GM19455 (cell line): ENCODE results near the gene DLG4.
A peak's percentile ranks its signal among the peaks of the same experiment; 100 is the strongest.
"Not testable (repeated sequence)": the region's sequence is repeated elsewhere in the genome, so short reads cannot be mapped to it uniquely, and the experiment has no call there.

Source experiments
- ATAC-seq: cut with Tn5 transposase; IDR thresholded peaks from one replicate; pipeline ENCODE4 v1.9.1; 2021; ENCODE audit not compliant: unreplicated experiment

The DLG4 gene

DNA sequence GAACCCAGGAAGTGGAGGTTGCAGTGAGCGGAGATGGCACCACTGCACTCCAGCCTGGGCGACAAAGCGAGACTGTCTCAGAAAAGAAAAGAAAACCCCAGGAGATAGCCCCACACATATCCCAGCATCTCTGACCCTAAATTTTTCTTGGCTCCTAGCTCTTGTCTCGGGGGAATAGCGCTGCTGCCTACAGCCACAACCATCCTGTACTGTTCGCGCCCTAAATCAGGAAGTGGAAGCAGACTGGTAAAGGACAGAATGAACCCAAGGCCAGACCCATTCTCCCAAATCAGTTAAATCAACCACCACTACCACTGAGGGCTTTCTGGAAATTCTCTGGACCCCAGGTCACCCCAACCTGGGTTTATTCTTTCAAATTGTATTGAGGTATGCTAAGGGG lies 30.2 kb upstream of the DLG4 start:
- ATAC-seq, result no peak

DNA sequence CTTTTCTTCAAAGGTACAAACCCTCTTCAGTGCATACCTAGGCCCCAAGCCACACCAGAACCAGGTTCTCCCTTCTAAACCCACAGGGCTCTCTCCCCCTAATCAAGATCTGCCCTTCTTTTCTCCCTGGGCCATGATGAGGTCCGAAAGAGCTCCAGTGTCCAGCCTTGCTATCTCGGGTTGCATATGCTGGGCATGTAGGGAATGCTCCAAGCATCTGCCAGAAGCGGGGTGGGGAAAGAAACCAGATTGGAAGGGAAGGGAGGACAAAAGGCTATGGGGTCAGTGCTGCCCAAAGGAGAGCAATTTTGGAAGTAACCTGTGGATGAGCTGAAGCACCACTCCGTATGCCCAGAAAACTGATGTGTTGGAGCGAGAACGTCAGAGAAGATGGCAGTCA lies 29.6 kb upstream of the DLG4 start:
- ATAC-seq, result no peak

DNA sequence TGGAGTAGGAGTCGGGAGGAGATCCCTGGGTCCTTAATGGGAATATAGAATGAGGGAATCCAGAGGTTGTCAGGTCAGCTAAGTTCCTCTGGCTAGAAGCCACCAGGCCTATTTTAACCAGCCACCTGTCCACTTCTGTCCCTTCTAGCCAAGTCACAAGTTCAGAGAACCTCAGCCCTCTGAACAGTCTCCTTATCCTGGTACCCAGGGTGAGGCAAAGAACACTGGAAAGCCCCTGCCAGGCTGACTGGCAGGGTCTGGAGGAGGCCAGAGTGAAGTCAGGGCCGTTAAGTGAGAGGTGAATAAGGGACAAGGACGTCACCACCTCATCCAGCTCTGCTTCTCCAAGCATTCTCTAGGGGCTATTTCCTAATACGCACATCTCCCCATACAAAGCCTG lies 29.2 kb upstream of the DLG4 start:
- ATAC-seq, result no peak

DNA sequence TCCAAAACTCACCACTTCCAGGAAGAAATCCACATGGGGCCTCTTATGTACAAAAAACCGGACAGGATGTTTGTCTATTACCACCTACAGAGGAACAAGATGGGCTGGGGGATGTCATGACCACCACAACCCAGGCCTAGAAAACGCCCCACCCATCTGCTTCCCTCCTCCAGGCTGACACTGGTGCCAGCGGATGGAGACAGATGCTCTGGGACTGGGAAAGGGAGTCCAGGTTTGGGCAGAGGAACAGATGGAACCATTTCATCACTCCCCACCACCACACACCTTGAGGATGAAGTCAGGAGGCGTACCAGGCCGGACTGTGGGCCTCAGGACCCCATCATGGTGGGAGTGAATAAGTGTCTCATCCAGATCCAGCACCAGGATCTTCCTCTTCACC lies 27.1 kb upstream of the DLG4 start:
- ATAC-seq, result no peak

DNA sequence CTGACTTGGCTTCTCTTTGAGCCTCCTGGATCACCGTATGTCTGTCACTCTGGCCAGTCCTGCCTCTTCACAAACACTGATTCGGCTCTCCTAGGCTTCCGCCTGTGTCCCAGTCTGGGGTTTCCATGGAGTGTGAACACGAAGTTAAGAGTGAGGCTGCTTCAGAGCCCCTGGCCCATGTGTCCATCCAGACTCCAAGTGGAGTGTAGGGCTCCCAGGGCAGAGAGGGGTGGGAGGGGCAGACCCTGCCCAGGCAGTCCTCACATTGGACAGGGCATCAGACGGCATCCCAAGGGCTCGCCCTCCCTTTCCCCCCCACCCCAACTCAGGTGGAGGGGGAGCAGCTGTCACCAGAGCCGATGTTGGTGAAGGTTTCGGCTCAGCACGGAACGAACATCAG lies 24.2 kb upstream of the DLG4 start:
- not testable (repeated sequence) for ATAC-seq

DNA sequence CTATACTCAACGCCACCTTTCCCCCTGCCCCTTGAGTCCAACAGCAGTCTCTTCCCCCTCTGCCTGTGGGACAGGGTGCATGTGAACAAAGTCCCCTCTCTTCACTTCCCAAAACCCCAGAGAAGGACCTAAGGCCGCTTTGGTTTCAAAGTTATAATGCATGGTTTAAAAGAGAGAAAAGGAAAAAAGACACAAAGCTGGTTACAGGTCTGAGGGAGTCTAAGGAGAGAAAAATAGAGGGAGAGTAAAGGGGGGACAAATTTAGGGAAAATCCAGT lies 23.8 kb upstream of the DLG4 start:
- ATAC-seq, result no peak

DNA sequence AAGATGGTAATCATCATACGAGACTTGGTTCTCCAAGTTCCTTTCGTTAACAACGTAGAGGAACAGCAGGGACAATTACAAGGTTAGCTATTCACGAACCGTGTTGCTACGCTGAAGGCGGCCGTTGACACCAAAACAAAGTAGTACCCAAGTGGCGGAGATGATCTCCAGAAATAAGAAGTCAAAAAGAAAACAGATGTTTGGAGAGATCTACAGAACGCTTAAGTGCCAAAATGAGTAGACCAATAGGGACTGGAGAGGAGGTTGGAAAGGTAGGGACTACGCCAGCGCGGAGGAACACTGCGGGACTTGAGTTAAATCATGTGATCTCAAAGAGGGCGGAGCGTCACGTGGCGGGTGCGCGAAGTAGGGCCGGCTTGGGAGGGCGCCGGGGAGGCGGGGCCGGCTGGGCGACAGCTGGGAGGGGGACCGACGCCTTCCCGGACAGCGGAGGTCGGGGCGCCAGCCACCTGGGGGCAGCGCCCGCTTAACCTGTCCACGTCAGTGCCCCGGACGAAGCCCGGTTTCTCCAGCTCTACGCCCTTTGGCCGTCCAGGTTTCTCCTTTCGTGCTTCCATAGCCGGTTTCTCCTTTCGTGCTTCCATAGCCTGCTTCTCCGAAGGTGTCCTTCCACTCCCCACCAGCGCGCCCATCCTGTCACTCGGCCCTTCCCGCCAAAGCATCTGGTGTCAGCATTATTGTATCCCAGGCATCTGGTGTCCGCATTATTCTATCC lies 23.2 kb upstream of the DLG4 start:
- ATAC-seq, result peak; percentile 41

DNA sequence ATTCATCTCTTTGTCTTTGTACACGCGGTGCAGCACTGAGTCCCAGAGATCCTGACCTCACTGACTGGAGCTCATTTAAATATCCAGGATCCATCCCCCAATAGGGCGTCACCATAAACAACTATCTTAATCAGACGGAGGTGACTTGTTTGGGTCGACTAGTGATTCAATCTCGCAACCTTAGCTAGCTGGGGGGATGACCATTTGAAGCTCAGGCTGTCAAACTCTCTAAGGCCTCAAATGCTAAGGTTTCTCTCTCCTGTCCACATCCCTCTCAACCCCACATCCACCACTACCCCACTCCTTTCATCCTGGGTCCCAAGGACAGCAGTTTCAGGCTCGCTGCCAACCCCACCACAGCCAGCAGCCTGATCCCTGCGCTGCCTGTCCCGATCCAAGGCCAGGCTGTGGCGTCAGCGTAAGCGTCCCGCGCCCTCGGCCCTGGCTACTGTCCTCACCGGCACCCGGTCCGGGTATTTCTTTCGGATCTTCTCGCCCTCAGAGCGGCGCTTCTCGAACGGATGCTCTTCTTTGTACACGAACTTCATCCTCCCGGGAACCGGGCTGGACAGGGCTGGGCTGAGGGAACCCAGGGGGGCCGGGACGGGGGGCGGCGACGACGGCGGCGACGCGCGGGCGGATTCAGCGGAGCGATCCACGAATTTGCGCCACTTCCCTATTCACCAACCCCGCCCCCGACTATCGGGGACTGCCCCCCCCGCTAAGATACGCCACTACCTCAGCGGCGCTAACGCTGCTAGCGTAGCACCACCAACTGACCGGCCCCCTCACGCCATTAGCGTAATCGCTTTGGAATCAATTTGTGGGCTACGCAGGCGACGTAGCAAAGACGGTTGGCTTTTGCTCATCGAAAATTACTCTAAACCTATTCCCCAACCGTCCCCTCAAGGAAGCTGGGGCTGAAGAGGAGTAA lies 22.4 kb upstream of the DLG4 start, which contains the start of gene GABARAP:
TSS of gene GABARAP (minus strand) at position 667 of the 934 bp plus-strand sequence. CDS start at position 548, 119 bp downstream.
- peak; percentile 28 for ATAC-seq

DNA sequence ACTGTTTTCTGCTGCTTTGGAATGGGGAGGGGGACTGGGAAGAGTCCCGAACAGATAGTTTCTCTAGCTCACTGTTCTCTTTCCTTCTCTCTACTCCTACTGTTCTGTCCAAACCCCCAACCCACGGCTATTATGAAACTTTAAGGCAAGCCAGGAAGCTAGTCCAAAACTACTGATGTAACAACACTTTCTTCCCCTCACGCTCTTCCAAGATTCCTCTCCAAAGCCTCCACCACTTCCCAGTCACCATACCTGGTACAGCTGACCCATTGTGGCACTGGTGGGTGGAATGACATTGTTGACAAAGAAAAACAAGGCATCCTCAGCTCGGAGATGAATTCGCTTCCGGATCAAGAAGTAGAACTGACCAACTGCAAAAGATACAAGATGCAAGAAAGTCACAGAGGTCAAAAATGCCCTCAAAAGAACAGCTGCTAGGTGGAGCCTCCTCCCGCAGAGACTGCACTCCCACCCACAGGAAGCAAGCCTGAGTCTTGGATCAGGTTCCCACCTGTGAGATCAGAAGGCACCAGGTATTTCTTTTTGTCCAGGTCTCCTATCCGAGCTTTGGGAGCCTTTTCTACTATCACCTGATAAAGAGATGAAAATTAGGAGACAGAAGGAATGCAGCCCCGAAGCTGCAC lies 21.6 kb upstream of the DLG4 start:
- ATAC-seq, result no peak

DNA sequence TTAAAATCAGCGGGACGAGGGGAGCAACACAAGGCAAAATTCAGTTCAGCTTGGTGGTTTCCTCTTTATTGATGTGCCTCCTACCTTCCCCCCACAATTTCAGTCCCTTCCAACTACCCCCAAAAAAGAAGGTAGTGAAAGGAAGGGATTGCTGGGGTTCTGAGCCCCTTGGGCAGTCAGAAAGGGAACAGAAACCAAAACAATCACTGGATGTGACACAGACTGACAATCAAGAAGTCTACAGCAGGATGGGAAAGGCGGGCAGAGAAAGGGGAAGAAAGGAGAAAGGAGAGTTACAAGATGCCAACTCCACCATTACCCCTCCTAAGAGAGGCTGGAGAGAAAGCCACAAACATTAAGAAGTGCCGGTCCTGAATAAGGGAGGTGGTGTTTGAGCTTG lies 20.7 kb upstream of the DLG4 start:
- ATAC-seq, result no peak

DNA sequence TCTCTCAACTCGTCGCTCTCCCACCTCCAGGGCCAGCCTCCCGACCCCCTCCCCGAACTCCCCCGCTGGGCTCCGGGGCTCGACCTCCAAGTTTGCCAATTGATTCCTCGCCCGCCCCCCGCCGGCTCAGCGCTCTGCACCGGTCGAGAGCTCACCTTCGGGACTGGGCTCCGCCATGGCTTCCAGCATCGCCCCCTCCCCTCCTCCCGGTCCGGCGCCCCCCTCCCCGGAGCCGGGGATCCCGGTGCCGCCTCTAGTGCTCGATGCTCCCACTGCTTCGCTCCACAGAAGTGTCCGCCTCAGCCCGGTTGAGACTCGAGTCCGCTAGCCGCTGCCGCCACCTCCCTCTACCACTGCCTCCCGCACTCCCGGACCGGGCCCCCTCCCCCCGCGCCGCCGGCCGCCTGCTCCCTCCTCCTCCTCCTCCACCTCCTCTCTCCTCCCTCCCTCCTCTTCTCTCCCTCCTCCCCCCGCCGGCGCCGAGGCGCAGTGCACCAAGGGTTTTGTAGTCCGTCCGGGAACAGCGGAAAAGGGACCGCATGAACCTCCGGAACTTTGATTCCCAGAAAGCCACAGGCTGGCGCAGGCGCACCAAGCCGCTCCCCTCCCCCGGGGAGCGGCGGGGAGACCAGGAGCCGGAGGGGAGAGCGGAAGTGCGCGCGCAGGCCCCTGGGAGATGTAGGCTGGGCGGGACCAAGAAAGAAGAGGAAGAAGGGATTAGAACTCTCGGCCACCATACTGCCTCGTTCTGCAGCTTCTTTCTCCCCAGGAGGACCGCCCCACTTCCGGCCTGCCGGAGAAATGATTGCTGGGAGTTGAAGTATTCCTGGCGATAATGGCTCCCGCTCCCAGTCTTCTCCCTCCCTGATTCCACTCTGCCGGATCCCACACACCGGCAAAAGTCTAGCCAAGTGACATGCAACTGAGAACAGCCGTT lies 19.7 kb upstream of the DLG4 start, which contains the start of gene PHF23:
TSS of gene PHF23 (minus strand) at position 367 of the 937 bp plus-strand sequence. CDS start at position 189, 178 bp downstream.
- ATAC-seq, result peak; percentile 42

DNA sequence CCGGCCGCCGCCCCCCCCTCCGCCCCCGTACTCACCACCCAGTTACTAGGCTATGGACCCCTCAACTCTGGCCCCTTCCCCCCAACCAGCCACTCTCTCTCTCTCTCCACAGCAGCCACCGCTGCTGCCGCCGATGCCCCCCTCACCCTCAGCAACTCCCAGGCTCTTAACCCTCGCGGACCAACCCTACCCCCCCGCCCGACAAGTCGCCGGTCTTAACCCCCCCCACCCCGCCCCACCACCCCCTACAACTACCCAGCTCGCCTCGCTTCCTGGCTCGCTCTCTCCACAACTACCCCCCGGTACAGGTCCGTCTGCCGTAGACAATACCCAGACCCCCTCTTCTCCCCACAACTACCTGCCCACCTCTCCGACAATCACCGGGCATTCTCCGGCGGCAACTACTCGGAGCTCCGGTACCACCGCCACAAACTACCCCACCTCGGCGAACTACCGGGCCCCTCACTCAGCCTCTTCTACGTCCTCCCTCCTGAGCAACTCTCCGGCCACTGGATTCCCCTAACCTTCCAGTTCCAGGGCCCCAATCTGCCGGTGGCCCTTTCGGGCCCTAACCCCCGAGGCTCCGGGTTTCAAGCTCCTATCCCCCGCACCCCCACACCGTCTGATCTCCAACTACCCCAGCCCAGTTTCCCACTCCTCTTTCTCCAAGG lies 18.9 kb upstream of the DLG4 start:
- no peak for ATAC-seq

DNA sequence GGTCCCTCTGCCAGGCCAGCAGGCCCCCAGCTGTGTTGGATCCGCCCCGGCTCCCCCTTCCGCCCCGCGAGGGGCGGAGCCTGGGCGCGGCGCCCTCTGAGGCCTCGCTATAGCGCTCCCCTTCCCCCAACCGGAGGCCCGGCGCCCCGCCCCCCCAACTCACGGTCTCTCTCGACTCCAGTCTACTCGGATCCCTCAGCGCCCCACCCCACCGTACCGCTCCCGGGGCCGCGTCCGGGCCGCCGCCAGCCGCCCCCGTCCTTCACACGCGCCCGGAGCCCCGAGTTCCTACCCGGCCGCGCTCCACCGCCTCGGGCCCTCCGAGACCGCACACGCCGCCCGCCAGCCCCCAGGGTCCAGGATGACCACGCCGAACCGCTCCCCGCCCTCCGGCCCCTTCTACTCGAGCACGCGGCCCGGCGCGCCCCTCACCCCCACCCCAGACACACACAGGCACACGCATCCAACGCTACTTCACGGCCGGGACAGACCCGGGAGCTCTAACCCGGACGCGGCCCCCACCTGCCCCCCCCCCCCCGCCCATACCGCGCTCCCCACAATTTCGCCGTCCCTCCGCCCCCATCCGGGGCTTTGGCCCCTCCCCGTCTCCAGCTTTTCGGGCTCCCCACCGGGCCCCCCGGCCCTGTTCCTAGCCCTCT lies 18.3 kb upstream of the DLG4 start:
- no peak for ATAC-seq

DNA sequence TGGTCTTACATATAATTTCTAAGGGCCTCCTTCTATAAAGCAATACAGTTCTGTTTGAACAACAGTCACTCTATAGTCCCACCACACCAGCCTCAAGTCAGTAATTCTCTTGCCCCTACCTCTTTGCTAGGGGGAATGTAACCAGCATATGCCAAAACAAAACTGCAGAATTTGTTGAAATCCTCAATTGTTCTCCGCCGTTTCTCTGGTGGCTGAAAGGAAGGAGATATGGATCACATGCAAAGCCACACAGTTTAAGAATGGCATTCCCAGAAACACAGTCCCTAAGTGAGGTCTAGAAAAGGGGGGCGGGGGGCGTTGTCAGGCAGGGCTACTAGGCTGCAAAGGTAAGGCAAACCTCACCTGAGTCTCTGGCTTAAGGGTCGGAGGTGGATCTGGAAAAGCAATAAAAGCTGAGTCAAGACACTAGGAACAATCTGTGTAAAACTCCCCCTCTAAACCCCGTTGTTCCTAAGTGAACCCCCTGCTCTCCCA lies 17.7 kb upstream of the DLG4 start:
- no peak for ATAC-seq

DNA sequence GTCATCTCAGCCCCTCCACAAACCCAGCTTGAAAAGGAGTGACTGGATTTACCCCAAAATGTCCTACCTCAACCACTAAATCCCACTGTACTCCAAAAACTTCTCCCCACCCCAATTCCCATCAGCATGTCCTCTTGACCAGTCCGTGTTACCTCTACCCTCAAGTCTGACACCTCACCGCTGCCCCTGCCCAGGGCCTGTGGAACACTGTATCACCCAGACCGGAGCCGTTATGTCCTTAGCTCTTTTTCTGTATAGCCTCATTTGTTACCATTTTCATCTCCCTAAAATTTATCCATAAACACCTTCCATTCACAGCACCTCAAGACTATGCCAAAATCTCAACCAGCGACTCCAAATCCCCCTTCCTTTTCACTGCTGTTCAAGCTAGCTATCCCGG lies 17.2 kb upstream of the DLG4 start:
- no peak for ATAC-seq

DNA sequence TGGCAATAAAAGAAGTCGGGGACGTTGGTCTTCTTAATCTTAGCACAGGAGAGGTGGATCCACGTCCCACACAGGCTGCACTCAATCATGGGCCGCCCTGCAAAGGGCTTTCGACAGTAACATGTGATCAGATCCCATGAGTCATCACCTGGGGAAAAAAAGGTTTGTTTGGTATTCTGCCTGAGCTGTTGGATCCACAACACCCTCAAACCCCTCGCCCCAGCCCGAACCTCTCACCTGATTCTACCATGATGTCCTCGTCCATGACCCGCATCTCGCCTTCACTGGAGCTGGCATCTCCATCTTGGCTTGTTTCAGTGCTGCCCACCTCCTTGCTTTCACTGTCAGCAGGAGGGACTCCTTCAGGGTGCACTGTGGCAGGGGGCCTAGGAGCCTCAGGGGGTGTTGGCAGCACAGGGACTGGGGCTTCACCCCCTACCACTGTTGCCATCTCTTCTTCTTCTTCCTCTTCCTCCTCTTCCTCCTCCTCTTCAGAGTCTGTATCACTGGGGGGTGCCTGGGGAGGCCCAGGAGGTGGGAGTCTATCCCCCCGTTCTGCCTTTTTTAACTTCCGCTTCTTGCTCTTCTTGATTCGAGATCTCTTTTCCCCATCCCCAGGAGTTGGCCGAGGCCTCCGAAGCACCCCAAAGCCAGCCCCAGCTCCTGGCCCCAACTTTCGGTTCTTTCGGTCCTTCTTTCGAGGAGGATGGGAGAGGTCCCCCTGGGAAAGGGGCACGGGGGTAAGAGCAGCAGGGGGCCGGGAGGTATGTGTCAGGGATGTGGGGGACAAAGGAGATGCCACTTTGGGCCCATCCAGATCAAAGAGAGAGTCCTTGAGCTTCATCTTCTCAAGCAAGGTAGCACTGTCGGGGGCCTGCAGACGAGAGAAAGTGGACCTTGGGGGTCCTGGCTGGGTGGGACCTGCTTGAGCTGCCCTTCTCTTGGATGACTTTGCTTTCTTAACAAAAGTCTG lies 16.3 kb upstream of the DLG4 start:
- ATAC-seq, result no peak

DNA sequence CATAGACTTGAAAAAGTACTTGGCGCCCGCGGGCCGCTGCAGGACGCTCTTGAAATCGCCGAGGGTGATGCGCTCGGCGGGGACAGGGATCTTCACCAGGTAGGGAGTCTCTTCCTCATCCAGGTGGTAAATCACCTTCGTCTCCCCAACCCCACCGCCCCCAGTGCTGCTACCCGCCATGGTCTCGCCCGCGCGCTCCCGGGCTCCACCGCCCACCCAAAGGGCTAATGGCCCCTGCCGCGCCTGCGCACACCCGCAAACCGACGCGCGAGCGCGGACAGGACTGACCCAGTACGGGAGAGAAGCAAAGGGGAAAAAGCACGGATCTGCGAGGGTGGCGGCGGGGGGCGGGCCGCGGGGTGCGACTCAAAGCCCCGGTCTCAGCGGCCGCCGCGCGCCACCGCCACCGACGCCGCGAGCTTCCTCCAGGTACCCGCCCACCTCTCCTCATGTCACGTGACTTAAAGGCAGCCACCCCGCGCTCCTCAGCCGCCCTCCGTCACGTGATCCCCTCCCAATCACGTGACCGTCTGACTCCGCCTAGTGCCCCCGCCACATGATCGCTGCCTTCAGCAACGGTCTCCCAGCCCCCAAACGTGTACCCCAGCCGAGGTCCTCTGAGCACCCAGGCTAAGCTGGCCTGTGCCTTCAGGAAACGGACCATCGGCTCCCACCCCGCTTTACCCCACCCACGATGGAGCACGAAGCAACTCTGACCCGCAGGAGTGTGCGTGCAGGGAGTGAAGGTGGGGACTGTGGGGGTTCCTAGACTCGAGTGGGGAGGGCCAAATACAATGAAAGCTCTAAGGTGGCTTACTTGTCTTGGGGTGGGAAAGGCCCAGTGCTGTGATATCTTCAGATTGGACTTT lies 14.7 kb upstream of the DLG4 start, which contains the start of gene DVL2:
TSS of gene DVL2 (minus strand) at position 435 of the 869 bp plus-strand sequence. CDS start at position 180, 255 bp downstream.
- peak; percentile 52 for ATAC-seq
